NCI-H1694 (cell line): ENCODE measurements around the gene ELFN1.
"Not testable (repeated sequence)": the region's sequence is repeated elsewhere in the genome, so short reads cannot be mapped to it uniquely, and the experiment has no call there.

Source experiments
- DNase-seq: peaks from one replicate; lab custom pipeline; 2025; lab: John Stamatoyannopoulos, UW

Gene ELFN1

GRCh38 chr7:1709281-1709680, 39.2 kb downstream of the ELFN1 start:
- DNase-seq = no peak

DNA sequence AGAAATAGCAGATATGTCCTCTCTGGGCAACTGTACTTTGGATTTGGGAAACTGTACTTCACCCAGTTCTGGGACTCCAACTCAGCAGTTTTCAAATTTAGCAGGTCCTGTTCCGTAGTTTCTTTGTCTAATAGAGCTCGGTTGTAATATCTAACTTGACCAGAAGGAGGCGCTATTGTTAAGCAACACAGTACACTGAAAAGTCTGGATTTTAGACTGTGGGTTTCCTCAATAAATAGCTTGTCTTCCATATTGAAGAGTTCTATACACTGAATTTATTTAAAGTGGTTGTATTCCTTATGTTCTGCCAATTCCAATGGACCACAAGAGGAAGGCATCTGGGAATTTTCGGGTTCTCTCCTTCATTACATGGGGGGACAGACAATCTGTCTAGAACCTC, 39.8 kb downstream of the ELFN1 start:
- DNase-seq = no peak

- DNase-seq = no peak
These were observed 40.9 kb downstream of the ELFN1 start for GRCh38 chr7:1710936-1711335.

GRCh38 chr7:1712907-1713501, 42.9 kb downstream of the ELFN1 start:
- DNase-seq = peak; percentile 31

GRCh38 chr7:1713502-1714484, 43.7 kb downstream of the ELFN1 start:
- peak; percentile 22 for DNase-seq

DNA sequence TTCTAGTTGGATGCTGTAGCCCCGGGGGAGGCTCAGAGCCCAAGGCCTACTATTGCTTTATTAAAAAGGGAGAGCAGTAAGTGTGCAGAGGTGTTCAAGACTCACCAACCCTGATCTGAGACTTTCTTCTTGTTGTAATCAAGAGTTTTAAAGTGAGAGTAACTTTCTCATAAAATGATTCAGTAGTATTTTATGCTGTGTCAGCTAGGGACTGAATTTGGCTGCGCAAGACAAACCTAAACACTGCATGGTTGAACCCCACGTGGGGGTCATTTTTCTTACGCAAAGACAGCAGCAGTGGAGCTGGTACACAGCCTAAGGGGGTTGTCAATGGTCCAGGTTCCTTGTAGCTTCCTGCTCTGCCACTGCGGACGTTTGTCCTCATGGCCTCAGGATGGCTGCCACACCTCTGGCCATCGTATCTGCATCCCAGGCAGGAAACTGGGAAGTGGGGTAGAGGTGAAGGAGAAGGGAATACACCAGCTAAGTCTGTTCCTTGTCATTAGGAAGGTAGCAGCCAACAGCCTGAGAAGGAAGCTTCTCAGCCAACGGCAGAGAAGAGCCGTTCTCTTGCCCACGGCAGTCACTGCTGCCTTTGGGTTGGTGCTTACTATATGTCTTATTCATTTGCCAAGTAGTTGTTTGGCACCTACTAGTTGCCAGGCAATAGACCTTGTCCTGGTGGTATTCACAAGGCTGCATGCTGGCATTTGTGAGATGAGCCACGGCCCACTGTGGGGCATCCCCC, 44.7 kb downstream of the ELFN1 start:
- no peak for DNase-seq

- no peak for DNase-seq
These were observed 45.2 kb downstream of the ELFN1 start for GRCh38 chr7:1715331-1715625.

DNA sequence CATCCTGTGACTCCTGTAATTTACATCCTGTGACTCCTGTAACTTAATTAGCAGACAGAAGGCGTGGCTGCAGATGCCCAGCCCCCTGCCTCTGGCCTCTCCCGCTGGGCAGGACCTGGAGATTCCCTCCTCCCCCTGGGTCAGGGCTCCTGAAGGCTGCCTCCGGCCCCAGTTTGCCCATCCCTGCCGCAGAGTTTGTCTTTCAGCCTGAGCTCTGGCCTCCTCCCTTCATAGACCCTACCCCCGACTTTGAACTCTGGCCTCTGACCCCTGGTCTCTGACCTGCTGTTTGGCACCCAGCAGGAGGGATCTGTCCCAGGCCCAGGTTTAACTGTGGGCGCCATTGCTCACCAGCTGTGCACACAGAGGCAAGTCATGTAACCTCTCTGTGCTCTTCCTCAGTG, 45.6 kb downstream of the ELFN1 start:
- no peak for DNase-seq

GRCh38 chr7:1716263-1717094, 46.4 kb downstream of the ELFN1 start:
- DNase-seq = no peak

GRCh38 chr7:1717095-1717483, 47.0 kb downstream of the ELFN1 start:
- DNase-seq = no peak

DNA sequence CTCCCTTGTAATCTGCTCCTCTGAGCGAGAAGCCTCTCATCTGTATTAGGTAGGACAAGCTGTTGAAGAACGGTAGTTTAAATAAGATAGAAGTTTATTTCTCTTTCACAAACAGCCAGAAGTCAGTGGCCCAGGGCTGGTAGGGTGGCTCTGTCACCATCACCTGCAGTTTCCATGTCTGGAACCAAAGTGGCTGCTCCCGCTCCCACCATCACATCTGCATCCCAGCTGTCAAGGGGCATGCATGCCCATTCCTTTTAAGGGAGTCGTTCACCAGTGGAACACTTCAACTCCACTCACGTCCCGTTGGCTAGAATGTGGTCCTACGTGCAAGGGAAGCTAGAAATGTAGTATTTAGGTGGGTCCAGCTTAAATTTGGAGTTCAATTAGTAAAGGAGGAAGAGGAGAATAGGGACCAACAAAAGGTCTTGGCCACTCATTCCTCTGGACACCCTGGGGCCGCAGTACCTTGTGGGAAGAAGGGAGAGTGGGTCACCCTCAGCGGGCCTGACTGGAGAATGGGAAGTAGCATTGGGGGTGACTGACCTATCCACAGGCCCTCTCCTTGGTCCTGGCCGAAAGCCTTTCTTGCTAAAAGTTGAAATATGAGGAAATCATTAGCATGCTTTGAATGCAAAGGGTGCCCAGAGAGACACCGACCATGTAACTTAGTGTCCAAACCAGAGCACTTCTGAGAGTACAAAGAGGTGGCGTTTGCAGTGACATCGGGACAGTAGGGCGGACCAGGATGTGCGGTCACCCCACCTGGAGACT, 48.0 kb downstream of the ELFN1 start:
- DNase-seq = no peak

- not testable (repeated sequence) for DNase-seq
These were observed 48.8 kb downstream of the ELFN1 start for GRCh38 chr7:1718850-1719249.

DNA sequence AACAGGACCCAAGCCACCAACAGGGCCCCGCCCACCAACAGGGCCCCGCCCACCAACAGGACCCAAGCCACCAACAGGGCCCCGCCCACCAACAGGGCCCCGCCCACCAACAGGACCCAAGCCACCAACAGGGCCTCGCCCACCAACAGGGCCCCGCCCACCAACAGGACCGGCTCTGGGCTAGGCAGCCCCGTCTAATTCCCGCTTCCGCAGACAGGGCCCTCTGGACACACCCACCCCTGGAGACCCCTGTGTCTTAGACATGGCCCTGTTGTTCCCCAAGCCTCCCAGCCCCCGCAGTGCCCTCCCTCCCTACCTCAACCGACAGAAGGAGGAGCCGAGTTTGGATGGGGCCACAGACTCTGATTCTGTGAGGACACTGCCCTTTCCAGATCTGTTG, 49.2 kb downstream of the ELFN1 start:
- not testable (repeated sequence) for DNase-seq

- peak; percentile 61 for DNase-seq
These were observed 49.8 kb downstream of the ELFN1 start for GRCh38 chr7:1719913-1720312.

DNA sequence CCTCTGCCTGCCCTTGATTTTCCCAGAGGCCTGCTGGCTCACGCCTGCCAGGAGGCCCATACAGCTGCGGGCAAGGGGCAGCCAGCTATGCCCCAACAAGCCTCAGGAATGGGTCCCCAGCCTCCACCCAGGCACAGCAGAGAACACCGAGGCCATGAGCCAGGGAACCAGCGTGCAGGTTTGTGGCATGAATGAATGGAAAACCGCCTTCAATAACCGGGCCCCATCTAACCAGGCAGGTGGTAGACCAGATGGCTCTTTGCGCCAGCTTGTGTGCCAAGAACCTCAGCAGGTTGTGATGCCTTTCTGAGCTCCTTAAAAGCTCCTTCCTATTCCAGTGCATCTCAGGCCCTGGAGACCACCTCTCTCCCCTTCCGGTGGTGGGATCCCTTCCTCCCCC, 50.2 kb downstream of the ELFN1 start:
- DNase-seq = peak; percentile 96

DNA sequence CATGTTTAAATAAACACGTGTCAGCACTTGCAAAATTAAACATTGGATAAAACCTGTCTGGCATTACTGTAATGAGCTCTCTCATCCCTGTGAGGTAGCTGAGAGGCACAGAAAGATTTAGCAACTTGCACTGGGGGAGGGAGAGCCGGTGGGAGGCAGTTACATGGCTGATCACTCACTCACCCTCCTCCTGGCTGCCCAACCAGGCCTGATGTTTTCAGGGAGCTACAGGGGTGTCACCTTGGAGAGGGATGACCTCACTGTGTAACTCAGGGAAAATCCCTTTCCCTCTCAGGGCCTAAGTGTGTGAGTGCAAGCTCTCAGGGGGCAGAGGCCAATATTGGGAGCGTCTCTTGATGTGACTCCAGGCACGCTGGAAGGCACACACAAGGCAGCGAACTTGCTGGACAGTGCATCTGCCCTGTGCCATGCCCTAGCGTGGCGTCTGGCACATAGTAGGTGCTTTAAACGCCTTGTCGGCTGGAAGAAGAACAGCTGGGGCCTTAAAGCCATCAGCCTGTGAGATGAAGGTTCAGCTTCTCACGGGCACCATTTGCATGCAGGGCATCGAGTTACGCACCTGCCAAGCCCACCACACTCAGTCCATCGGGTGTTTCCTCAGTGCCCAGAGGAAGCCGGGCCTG, 51.1 kb downstream of the ELFN1 start:
- DNase-seq = peak; percentile 37

DNA sequence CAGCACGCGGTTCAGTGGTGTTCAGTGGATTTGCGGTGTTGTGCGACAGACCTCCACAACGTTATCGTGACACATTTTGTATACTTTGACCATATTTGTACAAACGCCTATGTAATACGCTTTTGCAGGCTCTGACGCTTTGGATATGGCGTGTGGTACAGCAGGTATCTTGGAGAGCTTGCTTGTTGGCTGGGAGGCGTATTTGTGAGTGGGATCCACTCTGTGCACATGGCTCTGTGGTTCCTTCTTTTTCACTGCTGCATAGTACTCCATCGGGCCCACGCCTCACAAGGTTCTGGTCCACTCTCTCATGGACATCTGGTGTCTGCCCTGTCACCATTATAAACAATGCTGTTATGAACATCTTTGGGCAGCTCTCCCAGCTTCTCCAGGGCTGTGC, 53.2 kb downstream of the ELFN1 start:
- DNase-seq = no peak

- no peak for DNase-seq
These were observed 54.2 kb downstream of the ELFN1 start for GRCh38 chr7:1724118-1724910.

GRCh38 chr7:1725199-1725690, 55.2 kb downstream of the ELFN1 start:
- peak; percentile 96 for DNase-seq
